H7 (cell line): ENCODE measurements around the gene ASCL2. TPM values are rescaled to one million over a fixed set of nuclear protein-coding genes. Genes with fewer than 3 reads are reported as not detected.

Source experiments
- DNase-seq: peaks from one replicate; pipeline ENCODE4 v3.0.0; 2012
- H3K27me3 ChIP-seq: 2 replicates; pipeline ENCODE4 v1.6.0; 2011; ENCODE audit warnings: mild to moderate bottlenecking, low read length; ENCODE audit not compliant: control insufficient read depth, insufficient read depth
- H3K36me3 ChIP-seq: replicated peaks from 2 replicates; pipeline ENCODE4 v1.5.1; 2011; ENCODE audit warnings: low read length; ENCODE audit not compliant: control insufficient read depth, insufficient read depth
- H3K4me3 ChIP-seq: 2 replicates; pipeline ENCODE4 v1.5.1; 2011; ENCODE audit warnings: low read depth, mild to moderate bottlenecking, control low read depth, low read length, moderate library complexity; ENCODE audit not compliant: insufficient read depth
- total RNA-seq: library from RNA; depleted of rRNA; stranded (reverse); fragments of >200 nt; shearing (Covaris generic); gene quantifications from 2 replicates; pipeline ENCODE4 v1.2.3, GENCODE V29; 2014

The ASCL2 gene
- total RNA-seq, 1 experiment from 2014 or later, result 0.55 TPM

DNA sequence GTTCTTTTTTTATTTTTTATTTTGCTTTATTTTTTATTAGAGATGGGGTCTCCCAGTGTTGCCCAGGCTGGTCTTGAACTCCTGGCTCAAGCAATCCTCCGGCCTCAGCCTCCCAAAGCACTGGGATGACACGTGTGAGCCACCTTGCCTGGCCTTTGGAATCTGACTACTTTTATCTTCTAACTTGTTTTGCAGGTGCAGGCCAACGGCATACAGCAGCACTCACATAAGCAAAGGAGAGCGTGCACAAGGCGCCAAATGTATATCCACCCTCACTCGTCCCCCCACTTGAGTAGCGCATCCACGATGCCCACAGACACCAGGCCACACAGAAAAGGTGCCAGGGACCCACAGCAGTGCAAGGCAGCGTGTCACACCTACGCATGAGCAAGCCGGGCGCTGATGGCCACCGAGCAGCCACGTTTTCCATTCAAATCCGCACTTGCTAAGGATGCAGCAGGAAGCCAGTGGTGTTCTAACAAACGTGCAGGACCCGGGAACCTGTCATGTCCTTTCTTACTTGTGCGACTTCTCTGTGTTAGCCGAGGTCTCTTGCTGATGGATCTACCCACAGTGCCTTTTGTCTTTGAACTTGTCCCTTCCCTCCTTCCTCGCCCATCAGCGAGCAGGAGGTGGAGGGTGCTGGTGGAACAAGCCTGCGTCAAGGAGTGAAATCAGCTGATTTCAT lies 5.9 kb downstream of the ASCL2 start:
- H3K27me3 ChIP-seq, result peaks cover 20% of the 10 kb centered on the region
- no peak for DNase-seq
- no peaks in the 10 kb centered on the region for H3K36me3 ChIP-seq
- no peak overlapping the region for H3K4me3 ChIP-seq

GRCh38 chr11:2263724-2264360 lies 6.5 kb downstream of the ASCL2 start:
- no peak for DNase-seq
- H3K36me3 ChIP-seq, result no peaks in the 10 kb centered on the region
- no peak overlapping the region for H3K4me3 ChIP-seq
- H3K27me3 ChIP-seq, result peaks cover 15% of the 10 kb centered on the region

DNA sequence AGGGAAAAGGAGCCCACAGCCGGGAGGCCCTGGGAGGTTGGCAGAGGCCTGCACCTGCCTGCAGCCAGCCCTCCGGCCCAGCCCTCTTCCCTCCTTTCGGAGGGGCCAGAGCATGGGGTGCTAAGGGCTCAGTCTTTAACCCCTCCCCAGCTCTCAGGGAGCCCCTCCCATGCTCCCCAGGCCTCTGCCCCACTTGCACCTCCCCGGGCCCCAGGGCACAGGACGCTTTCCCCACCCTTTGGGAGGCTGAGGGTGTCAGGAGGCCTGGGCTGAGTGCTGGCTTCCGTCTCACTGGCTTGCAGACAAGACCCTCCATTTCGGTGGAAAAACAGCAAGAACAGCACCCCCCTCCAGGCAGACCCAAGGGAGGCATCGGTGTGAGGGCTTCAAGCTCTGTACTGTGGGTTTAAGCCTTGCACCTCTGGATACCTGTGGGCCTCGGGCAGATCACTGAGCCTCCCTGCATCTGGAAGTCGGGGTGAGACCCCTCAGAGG lies 7.3 kb downstream of the ASCL2 start:
- no peaks in the 10 kb centered on the region for H3K36me3 ChIP-seq
- peak; percentile 61 for DNase-seq
- no peak overlapping the region for H3K4me3 ChIP-seq
- peaks cover 9% of the 10 kb centered on the region for H3K27me3 ChIP-seq

- peak; percentile 69 for DNase-seq
- Histone ChIP-seq H3K27me3 (peaks cover 5% of the 10 kb centered on the region; the same call in 1 of the 2 replicates), H3K4me3 (no peak overlapping the region), H3K36me3 (no peaks in the 10 kb centered on the region)
Observed at GRCh38 chr11:2262301-2263070, 7.9 kb downstream of the ASCL2 start.

- DNase-seq, result peak; percentile 53
- Histone ChIP-seq H3K36me3 (no peaks in the 10 kb centered on the region), H3K4me3 (no peak overlapping the region), H3K27me3 (peaks cover 5% of the 10 kb centered on the region; the same call in 1 of the 2 replicates)
Observed at GRCh38 chr11:2261436-2262230, 8.8 kb downstream of the ASCL2 start.

- peak; percentile 49 for DNase-seq
- Histone ChIP-seq H3K4me3 (no peak overlapping the region), H3K27me3 (peaks cover 5% of the 10 kb centered on the region; the same call in 1 of the 2 replicates), H3K36me3 (no peaks in the 10 kb centered on the region)
Observed at GRCh38 chr11:2260491-2261364, 9.7 kb downstream of the ASCL2 start.

DNA sequence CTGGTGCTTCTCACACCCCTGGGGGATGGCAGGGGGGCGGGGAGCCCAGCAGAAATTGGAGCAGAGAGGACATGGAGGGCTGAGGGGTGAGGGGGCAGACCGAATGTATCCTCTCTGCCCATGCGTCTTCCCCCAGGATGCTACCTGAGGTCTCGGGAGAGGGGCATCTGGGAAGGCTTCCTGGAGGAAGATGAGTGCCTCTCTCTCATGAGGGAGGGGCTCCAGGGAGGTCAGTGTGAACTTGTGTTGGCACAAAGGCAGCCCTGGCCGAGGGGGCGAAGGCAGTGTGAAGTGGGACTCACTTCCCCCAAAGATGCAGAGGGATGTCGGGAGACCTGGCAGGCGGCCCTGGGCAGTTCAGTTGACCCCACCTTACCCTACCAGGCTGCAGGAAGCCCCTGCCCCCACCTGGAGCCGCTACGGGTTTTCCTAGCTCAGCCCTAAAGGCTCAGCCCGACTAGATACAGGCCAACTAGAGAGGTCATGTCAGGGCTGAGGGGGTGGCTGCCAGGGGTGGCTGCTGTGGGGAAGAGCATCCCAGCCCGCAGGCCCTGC lies 10.4 kb downstream of the ASCL2 start:
- Histone ChIP-seq H3K36me3 (no peaks in the 10 kb centered on the region), H3K27me3 (peaks cover 5% of the 10 kb centered on the region; the same call in 1 of the 2 replicates)
- peak; percentile 60 for DNase-seq

GRCh38 chr11:2259466-2259830 lies 10.9 kb downstream of the ASCL2 start:
- Histone ChIP-seq H3K27me3 (peaks cover 3% of the 10 kb centered on the region; the same call in 1 of the 2 replicates), H3K4me3 (no peak overlapping the region), H3K36me3 (no peaks in the 10 kb centered on the region)
- peak; percentile 42 for DNase-seq

More for the DNA sequence above, 10.4 kb downstream of the ASCL2 start:
- no peak overlapping the region for H3K4me3 ChIP-seq

DNA sequence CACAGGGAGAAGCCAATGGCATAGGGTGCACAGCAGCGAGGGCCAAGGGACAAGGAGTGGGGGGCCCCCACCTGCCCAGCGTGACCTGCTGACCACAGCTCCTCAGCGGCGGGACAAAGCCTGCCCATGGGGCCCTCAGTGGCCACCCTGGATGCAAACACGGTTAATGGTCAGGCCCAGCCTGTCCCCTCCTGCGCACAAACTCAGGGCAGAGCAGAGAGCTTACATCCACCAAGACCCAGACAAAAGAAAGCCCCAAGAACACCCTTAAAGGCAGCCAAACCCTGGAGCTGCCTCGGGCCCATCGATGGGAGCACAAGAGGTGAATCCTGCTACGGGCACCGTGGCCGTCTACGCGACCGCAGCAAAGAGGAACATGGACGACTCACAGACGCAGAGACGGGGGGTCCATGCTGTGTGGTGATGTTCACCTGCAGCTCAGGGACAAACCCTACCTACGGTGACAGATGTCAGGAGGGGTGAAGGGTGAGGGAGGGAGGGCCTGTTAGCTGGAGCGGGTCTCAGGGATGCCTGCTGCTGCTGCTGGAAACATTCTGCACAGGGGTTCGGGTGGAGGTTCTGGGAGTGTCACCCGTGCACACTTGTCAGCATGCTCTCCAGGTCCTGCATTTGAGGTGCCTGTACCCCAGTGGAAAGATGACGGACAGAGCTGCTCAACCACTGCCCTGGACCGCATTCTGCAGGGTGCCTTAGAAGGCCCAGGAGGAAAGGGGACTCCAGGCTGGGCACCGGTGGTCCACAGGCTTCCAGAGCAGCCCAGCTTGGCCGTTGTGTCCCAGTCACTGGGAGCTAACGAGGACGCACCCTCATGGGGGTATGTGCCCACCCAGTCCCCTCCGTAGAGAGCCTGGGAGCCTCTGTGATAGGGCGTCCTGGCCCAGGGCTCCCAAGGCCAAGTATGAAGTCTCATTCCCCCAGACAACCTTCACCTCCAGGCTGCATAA lies 11.6 kb downstream of the ASCL2 start:
- H3K4me3 ChIP-seq, result no peak overlapping the region
- H3K36me3 ChIP-seq, result no peaks in the 10 kb centered on the region
- DNase-seq, result peak; percentile 45
- H3K27me3 ChIP-seq, result peaks cover 3% of the 10 kb centered on the region; the same call in 1 of the 2 replicates

DNA sequence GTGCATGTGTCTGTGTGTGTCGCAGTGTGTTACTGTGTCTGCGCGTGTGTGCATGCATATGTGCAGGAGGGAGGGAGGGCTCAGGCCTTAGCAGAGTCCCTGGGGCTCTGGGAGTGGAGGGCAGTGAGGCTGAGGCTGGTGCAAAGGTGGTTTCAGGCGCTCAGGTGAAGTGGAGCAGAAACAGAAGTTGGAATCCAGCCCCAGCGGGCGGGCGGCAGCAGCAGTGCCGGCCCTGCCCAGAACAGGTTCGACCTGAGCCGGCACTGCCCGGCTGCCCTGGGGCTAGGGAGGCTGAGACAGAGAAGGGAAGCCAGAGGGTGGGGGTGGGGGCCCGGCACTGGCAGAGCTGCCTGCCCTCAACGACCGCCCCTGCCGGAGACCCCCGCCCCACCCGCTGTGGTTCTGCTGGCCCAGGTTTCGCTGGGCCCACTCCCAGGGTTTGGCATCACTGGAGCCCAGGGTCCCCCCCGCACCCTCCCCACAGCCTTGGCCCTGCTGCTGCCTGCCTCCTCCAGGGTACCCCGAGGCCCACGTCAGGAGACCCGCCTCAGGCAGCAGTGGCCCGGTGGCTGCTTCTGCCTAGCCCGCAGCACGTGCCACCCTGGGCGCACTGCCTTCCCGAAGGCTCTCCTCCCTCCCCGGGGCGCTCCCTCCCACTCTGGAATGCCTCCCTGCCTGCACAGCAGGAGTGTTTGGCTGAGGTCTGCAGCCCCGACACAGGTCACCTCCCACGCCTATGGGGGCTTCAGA lies 13.3 kb downstream of the ASCL2 start:
- DNase-seq, result peak; percentile 51
- H3K27me3 ChIP-seq, result peaks cover 1% of the 10 kb centered on the region; the same call in 1 of the 2 replicates
- no peaks in the 10 kb centered on the region for H3K36me3 ChIP-seq
- H3K4me3 ChIP-seq, result no peak overlapping the region

DNA sequence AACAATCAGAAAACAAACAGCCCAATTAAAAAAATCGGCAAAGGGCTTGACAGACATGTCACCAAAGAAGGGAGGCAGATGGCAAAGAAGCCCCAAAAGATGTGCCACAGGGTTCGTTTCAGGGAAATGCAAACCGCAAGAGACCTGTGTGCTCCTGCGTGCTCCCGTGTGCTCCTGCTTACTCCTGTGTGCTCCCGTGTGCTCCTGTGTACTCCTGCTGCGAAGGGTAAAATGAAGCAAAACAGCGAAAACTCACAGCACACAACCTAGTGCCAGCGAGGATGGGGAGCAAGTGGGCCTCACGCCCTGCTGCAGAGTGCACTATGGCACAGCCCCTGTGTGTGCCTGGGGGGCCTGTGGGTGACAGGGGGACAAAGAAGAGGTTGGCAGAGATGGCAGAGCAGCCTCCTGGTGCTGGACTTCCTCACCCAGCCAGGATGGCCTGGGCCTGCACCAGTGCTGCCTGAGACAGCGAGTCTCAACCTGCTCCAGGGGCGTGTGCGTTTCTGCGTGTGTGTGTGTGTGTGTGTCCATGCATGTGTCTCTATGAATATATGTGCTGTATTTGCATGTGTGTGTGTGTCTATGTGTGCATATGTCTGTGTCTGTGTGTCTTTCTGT lies 14.0 kb downstream of the ASCL2 start:
- Histone ChIP-seq H3K36me3 (no peaks in the 10 kb centered on the region), H3K27me3 (peaks cover 1% of the 10 kb centered on the region; the same call in 1 of the 2 replicates), H3K4me3 (no peak overlapping the region)
- DNase-seq, result peak; percentile 22
